Stimulated activated naive CD8-positive, alpha-beta T cell treated with anti-CD3 and anti-CD28 coated beads, Interleukin-15, Interleukin-2, amounts not matched to agents 100 ng/mL and 50 ng/mL, for 24 hours (primary cell): Measurements from ENCODE around the gene SCN8A.

Experiments used
- H3K27ac Mint-ChIP-seq: one replicate; pipeline ENCODE4 v1.8.0; 2021; ENCODE audit warnings: mild to moderate bottlenecking, mixed read lengths
- H3K27me3 Mint-ChIP-seq: one replicate; pipeline ENCODE4 v1.8.0; 2021; ENCODE audit warnings: mixed read lengths
- H3K36me3 Mint-ChIP-seq: one replicate; pipeline ENCODE4 v1.8.0; 2021; ENCODE audit warnings: low read depth, mixed read lengths
- H3K4me1 Mint-ChIP-seq: one replicate; pipeline ENCODE4 v1.8.0; 2021; ENCODE audit warnings: low read depth, mixed read lengths
- H3K4me3 Mint-ChIP-seq: one replicate; pipeline ENCODE4 v1.8.0; 2021; ENCODE audit warnings: mild to moderate bottlenecking, mixed read lengths
- H3K9me3 Mint-ChIP-seq: one replicate; pipeline ENCODE4 v1.8.0; 2021; ENCODE audit warnings: mixed read lengths

The SCN8A gene

DNA sequence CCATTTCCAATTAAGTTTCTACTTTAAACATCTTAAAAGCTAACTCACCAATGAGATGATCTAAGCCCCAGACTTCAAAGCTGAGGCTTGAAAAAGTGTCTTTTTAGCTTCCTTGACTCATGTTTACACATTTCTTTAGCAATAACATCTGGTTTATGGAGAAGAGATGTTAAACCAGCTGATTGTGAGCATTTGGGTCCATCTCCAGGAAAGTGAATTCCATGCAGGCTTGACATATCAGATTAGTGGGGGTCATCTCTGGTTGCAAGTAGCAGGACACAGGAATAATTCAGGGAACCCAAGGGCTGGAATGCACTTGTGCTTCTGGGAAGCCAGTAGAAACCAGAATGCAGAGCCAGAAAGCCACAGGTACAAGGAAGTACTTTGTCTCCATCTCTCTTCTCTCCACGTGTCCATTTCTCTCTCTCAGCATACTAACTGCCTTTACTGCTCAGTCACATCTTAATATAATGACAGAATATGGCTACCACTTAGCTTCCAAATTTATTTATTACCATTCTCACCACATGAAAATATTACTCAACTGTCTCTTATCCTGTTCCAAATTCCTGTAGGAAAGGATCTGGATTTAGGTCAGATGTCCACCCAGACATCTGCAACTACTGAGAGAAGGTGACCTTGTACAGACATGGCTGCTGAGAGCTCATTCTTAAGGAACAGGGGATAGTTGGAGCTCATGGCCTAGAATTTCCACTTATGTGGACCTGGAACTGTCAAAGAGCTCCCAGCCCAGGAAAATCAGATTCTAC is 104.4 kb downstream of the SCN8A start:
- Mint-ChIP-seq H3K9me3 (no peaks in the 10 kb centered on the region), H3K4me1 (no peaks in the 10 kb centered on the region), H3K4me3 (no peak overlapping the region), H3K36me3 (no peaks in the 10 kb centered on the region), H3K27me3 (no peaks in the 10 kb centered on the region), H3K27ac (no peak overlapping the region)

DNA sequence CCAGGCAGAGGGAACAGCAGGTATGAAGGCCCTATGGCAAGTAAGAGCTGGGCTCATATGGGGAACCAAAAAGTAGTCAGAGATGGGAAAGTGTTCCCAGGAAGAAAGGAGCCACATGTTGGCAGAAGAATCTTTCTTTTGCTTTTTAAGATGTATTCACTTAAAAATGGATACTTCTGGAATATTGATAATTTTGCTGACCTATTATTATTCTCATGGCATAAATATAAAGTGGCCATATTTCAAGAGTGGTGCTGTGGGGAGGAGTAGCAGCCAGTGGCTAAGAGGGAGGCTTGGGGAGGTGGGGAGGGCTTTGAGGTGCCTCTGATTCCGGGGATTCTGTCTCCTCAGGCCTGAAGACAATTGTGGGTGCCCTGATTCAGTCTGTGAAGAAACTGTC is 108.2 kb downstream of the SCN8A start:
- no peaks in the 10 kb centered on the region for H3K36me3 Mint-ChIP-seq
- H3K27ac Mint-ChIP-seq: no peak overlapping the region
- H3K4me1 Mint-ChIP-seq: no peaks in the 10 kb centered on the region

DNA sequence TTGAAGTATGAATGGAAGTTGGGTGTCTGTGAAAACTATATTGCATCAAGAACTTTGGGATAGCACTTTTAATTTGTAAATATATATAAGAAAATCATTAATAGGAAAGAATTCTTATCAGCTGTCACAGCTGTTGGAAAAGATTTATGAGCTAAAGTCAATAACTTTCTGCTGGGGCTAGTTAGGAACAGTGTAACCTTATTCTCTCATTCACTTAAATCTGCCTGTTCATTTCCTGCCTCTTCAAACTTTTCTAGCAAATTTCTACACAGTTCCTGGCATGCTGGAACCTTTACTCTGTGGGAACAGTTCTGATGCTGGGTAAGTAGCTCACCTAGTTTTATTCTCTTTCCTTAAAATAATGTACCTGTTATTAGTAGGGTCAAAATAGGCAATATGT is 109.9 kb downstream of the SCN8A start:
- Mint-ChIP-seq H3K27me3 (no peaks in the 10 kb centered on the region), H3K9me3 (no peaks in the 10 kb centered on the region), H3K4me3 (no peak overlapping the region), H3K27ac (no peak overlapping the region), H3K36me3 (no peaks in the 10 kb centered on the region), H3K4me1 (no peaks in the 10 kb centered on the region)

More for the DNA sequence above, 108.2 kb downstream of the SCN8A start:
- Mint-ChIP-seq H3K9me3 (no peaks in the 10 kb centered on the region), H3K4me3 (no peak overlapping the region), H3K27me3 (no peaks in the 10 kb centered on the region)

DNA sequence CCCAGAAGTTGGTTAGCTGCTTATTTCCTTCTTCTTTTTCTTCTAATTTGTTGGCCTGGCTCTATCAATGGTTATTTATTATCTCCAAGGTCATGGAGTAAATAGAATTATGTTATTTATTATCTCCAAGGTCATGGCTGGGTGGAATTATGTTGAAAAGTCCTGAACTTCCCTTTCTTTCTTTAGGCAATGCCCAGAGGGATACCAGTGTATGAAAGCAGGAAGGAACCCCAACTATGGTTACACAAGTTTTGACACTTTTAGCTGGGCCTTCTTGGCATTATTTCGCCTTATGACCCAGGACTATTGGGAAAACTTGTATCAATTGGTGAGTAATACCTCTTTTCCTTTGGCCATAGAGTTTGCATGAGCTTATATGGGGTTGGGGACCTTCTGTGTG is 111.6 kb downstream of the SCN8A start:
- Mint-ChIP-seq H3K36me3 (no peaks in the 10 kb centered on the region), H3K4me3 (no peak overlapping the region), H3K27ac (no peak overlapping the region), H3K27me3 (no peaks in the 10 kb centered on the region), H3K4me1 (no peaks in the 10 kb centered on the region), H3K9me3 (no peaks in the 10 kb centered on the region)

DNA sequence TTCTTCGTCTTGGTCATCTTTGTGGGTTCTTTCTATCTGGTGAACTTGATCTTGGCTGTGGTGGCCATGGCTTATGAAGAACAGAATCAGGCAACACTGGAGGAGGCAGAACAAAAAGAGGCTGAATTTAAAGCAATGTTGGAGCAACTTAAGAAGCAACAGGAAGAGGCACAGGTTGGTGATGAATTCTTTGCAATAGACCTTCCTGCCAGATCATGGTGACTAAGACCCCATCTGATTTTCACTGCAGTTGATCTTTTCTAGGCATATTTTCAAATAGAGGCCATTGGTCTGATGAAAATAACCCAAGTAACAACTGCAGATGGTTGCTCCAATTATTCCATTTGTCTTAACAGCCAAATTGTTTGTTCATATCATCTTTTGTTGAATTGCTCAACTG is 114.4 kb downstream of the SCN8A start:
- Mint-ChIP-seq H3K4me3 (no peak overlapping the region), H3K36me3 (no peaks in the 10 kb centered on the region), H3K27me3 (no peaks in the 10 kb centered on the region), H3K27ac (no peak overlapping the region), H3K4me1 (no peaks in the 10 kb centered on the region), H3K9me3 (no peaks in the 10 kb centered on the region)

DNA sequence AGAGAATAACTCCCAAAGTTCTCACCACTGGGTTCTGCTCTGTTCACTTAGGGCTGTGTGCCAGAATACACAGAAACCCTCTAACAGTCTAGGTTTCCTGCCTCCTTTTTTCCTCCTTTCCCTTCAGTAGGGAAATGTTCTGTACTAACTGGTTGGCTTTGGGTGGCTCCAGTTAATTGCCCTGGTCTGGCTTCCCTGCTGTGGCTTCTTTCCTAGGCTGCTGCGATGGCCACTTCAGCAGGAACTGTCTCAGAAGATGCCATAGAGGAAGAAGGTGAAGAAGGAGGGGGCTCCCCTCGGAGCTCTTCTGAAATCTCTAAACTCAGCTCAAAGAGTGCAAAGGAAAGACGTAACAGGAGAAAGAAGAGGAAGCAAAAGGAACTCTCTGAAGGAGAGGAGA is 115.2 kb downstream of the SCN8A start:
- Mint-ChIP-seq H3K27ac (no peak overlapping the region), H3K4me1 (no peaks in the 10 kb centered on the region), H3K4me3 (no peak overlapping the region), H3K36me3 (no peaks in the 10 kb centered on the region), H3K9me3 (no peaks in the 10 kb centered on the region), H3K27me3 (no peaks in the 10 kb centered on the region)

DNA sequence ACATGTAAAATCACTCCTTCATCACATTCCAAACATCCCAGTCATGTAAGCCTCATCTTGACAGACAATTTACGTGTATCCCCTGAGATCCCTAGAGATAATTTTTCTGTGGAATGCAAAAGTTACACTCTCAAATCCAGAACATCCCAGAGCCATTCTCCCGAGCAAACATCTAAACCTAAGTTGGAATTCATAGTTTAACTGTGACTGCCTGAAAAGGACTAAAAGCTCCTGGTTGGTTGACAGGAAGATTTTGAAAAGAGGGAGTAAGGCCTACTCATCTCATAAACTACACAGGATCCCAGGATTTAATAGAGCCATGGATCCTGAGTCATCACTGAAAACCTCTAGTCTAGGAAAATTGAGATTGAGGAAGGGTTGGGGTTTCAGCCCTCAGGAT is 123.6 kb downstream of the SCN8A start:
- no peaks in the 10 kb centered on the region for H3K4me1 Mint-ChIP-seq
- no peak overlapping the region for H3K27ac Mint-ChIP-seq
- no peaks in the 10 kb centered on the region for H3K9me3 Mint-ChIP-seq

DNA sequence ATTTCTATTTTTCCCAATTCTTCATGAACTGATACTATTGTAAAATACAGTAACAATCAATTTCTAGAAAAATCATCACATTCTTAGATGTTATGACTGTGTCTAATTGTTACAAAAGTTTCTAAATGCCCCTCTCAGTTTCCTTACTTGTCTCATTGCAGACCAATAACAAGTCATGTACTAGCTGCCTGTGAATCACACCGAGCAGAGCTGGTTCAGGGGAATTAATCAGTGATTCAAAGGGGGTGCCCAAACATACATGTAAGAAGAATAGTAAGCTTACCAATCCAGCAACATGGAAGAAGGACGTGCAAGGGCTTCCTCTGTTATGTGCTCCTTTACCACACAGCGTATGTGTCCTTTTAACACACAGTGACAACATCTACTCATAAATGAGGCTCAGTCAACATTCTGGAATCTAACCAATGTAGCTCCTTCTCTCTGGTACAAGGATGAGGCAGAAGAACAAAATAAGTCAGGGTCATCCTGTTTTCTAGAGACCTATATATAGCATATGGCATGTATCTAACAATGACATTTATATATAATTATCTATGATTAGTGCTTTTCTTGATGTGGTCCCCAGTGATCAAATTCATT is 126.4 kb downstream of the SCN8A start:
- peaks cover 14% of the 10 kb centered on the region for H3K27me3 Mint-ChIP-seq
- no peak overlapping the region for H3K27ac Mint-ChIP-seq
- no peaks in the 10 kb centered on the region for H3K36me3 Mint-ChIP-seq
- no peaks in the 10 kb centered on the region for H3K9me3 Mint-ChIP-seq
- peaks cover 11% of the 10 kb centered on the region for H3K4me1 Mint-ChIP-seq
- H3K4me3 Mint-ChIP-seq: no peak overlapping the region

More for the DNA sequence above, 123.6 kb downstream of the SCN8A start:
- H3K4me3 Mint-ChIP-seq: no peak overlapping the region
- peaks cover 5% of the 10 kb centered on the region for H3K27me3 Mint-ChIP-seq
- no peaks in the 10 kb centered on the region for H3K36me3 Mint-ChIP-seq

DNA sequence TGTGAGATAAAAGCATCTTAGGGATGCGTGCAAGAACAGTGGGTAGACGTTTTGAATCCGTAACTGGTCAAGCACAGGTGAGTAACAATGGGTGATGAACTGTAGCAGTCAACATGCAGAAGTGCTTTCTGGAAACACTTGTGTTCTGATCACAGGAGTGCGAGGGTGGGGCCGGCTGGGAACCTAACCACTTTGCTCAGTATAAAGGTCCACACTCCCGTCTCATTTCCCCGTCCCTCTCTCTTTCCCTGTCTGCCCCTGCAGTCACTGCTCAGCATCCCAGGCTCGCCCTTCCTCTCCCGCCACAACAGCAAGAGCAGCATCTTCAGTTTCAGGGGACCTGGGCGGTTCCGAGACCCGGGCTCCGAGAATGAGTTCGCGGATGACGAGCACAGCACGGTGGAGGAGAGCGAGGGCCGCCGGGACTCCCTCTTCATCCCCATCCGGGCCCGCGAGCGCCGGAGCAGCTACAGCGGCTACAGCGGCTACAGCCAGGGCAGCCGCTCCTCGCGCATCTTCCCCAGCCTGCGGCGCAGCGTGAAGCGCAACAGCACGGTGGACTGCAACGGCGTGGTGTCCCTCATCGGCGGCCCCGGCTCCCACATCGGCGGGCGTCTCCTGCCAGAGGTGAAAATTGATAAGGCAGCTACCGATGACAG is 130.4 kb downstream of the SCN8A start:
- peak overlapping the region; percentile 70 for H3K4me3 Mint-ChIP-seq
- peaks cover 11% of the 10 kb centered on the region for H3K4me1 Mint-ChIP-seq
- no peaks in the 10 kb centered on the region for H3K9me3 Mint-ChIP-seq
- no peak overlapping the region for H3K27ac Mint-ChIP-seq
- peaks cover 19% of the 10 kb centered on the region for H3K27me3 Mint-ChIP-seq
- no peaks in the 10 kb centered on the region for H3K36me3 Mint-ChIP-seq

DNA sequence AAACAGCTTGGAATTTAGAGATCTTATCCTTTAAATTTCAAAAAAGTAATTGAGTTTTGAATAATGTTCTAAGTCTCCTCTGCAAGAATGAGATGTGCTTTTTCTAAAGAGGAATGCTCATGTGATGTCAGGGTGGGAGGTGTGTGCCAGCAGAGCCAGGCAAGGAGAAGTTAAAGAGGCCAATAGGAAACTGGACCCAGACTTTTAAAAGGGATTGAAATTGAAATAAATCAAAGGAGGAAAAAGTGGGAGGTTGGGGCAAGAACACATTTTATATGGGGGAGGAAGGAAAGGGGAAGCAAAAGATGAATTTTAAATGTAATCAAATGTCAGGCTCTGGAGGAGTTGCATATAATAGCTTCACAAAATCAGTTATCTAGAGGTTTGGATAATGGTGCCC is 131.4 kb downstream of the SCN8A start:
- Mint-ChIP-seq H3K4me3 (no peak overlapping the region), H3K36me3 (no peaks in the 10 kb centered on the region), H3K9me3 (no peaks in the 10 kb centered on the region)

DNA sequence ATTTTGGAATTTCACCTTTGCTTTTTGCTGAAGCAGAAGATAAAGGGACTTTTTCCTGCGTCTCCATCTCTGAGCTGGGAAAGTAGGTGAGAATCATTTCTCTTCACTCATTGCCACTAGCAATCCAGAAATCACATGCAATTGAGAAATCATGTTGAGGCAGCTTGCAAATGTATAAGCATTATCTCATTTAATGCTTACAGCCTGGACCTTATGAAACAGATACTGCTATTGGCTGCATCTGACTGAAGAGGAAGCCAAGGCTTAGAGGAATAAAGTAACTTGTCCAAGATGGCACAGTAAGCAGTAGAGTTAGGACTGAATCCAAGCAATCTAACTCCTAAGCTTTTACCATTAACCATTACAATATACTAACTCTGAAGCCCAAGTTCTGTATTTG is 135.1 kb downstream of the SCN8A start:
- Mint-ChIP-seq H3K36me3 (no peaks in the 10 kb centered on the region), H3K4me1 (peaks cover 9% of the 10 kb centered on the region), H3K4me3 (no peak overlapping the region), H3K27me3 (peaks cover 25% of the 10 kb centered on the region), H3K9me3 (no peaks in the 10 kb centered on the region), H3K27ac (no peak overlapping the region)

More for the DNA sequence above, 131.4 kb downstream of the SCN8A start:
- Mint-ChIP-seq H3K4me1 (peaks cover 11% of the 10 kb centered on the region), H3K27ac (no peak overlapping the region), H3K27me3 (peaks cover 14% of the 10 kb centered on the region)

DNA sequence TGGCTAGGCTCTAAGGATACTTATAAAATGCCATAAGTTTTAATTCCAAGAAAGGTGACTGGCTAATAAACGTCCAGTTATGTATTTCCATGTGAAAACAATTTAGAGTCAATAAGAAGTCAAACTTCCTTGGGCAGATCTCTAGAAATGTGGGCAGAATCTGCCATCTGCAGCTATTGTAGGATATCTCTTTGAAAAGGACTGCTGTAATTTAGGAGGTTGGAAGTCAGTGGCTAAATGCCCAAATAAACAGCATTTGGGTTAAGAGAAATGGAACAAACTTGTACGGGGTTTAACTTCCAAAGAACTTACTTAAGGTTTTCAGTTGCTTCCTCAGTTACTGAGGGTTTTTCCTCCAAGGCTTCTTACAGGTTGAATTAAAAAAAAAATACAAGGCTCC is 135.9 kb downstream of the SCN8A start:
- Mint-ChIP-seq H3K27me3 (peaks cover 24% of the 10 kb centered on the region), H3K27ac (no peak overlapping the region), H3K36me3 (no peaks in the 10 kb centered on the region), H3K4me3 (no peak overlapping the region), H3K4me1 (peaks cover 3% of the 10 kb centered on the region), H3K9me3 (no peaks in the 10 kb centered on the region)

DNA sequence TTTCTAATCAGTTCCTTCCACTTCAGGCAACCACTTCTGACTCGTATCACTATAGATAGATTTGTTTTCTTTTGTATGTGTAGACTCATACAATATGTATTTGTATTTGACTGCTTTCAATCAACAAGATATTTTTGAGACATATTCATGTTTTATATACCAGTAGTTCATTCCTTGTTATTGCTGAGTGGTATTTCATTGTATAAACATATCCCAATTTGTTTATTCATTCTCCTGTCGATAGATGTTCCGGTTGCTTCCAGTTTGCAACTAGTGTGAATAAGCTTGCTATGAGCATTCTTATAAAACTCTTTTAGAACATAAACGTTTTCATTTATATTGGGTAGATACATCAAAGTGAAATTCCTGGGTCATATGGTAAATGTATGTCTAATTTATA is 138.3 kb downstream of the SCN8A start:
- no peak overlapping the region for H3K4me3 Mint-ChIP-seq
- H3K4me1 Mint-ChIP-seq: no peaks in the 10 kb centered on the region
- no peaks in the 10 kb centered on the region for H3K36me3 Mint-ChIP-seq
- H3K27me3 Mint-ChIP-seq: peaks cover 30% of the 10 kb centered on the region
- no peak overlapping the region for H3K27ac Mint-ChIP-seq
- peaks cover 9% of the 10 kb centered on the region for H3K9me3 Mint-ChIP-seq

DNA sequence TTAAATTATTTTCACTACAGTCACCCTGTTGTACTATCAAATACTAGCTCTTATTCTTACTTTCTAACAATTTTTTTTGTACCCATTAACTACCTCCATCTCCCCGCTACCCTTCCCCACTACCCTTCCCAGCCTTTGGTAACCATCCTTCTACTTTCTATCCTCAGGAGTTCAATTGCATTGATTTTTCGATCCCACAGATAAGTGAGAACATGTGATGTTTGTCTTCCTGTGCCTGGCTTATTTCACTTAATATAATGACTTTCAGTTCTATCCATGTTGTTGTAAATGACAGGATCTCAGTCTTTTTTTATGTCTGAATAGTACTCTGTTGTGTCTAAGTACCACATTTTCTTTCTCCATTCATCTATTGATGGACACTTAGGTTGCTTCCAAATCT is 139.7 kb downstream of the SCN8A start:
- peaks cover 30% of the 10 kb centered on the region for H3K27me3 Mint-ChIP-seq
- no peaks in the 10 kb centered on the region for H3K4me1 Mint-ChIP-seq
- H3K27ac Mint-ChIP-seq: no peak overlapping the region
- no peak overlapping the region for H3K4me3 Mint-ChIP-seq
- H3K9me3 Mint-ChIP-seq: peaks cover 11% of the 10 kb centered on the region
- no peaks in the 10 kb centered on the region for H3K36me3 Mint-ChIP-seq

DNA sequence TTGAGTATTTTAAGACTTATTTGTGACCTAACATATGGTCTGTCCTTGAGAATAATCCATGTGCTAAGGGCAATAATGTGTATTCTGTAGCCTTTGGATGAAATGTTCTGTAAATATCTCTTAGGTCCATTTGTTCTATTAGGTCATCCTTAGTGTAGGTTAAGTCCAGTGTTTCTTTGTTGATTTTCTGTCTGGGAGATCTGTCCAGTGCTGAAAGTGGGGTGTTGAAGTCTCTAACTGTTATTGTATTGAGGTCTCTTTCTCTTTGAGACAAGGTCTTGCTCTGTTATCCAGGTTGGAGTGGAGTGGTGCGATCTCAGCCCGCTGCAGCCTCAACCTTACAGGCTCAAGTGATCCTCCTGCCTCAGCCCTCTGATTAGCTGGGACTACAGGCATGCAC is 149.5 kb downstream of the SCN8A start:
- peaks cover 16% of the 10 kb centered on the region for H3K27me3 Mint-ChIP-seq
- no peak overlapping the region for H3K27ac Mint-ChIP-seq
- H3K9me3 Mint-ChIP-seq: peaks cover 15% of the 10 kb centered on the region
- H3K36me3 Mint-ChIP-seq: peaks cover 5% of the 10 kb centered on the region
- H3K4me1 Mint-ChIP-seq: no peaks in the 10 kb centered on the region
- no peak overlapping the region for H3K4me3 Mint-ChIP-seq
